ENCODE results near the gene AP2B1.

AP2B1 gene

GRCh38 chr17:35705230-35705629 is 118.1 kb downstream of the AP2B1 start:
- no peak for DNase-seq

- DNase-seq = no peak
Measured at GRCh38 chr17:35705705-35706104, 118.6 kb downstream of the AP2B1 start.

GRCh38 chr17:35708149-35708548 is 121.0 kb downstream of the AP2B1 start:
- peak; percentile 52 for DNase-seq

GRCh38 chr17:35708951-35709350 is 121.8 kb downstream of the AP2B1 start:
- peak; percentile 77 for DNase-seq

GRCh38 chr17:35709874-35710273 is 122.8 kb downstream of the AP2B1 start:
- no peak for DNase-seq

- DNase-seq = no peak
Measured at GRCh38 chr17:35710950-35711349, 123.8 kb downstream of the AP2B1 start.

- DNase-seq = no peak
Measured at GRCh38 chr17:35713069-35713728, 126.1 kb downstream of the AP2B1 start.

- no peak for DNase-seq
Measured at GRCh38 chr17:35714988-35715387, 127.9 kb downstream of the AP2B1 start.

- DNase-seq = no peak
Measured at GRCh38 chr17:35715416-35715815, 128.3 kb downstream of the AP2B1 start.

GRCh38 chr17:35716173-35716572 is 129.1 kb downstream of the AP2B1 start:
- DNase-seq = no peak

GRCh38 chr17:35716897-35717465 is 129.9 kb downstream of the AP2B1 start:
- no peak for DNase-seq

- DNase-seq = no peak
Measured at GRCh38 chr17:35717475-35717874, 130.4 kb downstream of the AP2B1 start.

GRCh38 chr17:35723735-35724134 is 136.6 kb downstream of the AP2B1 start:
- no peak for DNase-seq

- DNase-seq = no peak
Measured at GRCh38 chr17:35725058-35725457, 137.9 kb downstream of the AP2B1 start.

GRCh38 chr17:35725802-35726126 is 138.6 kb downstream of the AP2B1 start:
- no peak for DNase-seq

GRCh38 chr17:35726127-35726952 is 139.2 kb downstream of the AP2B1 start:
- DNase-seq = peak; percentile 82

GRCh38 chr17:35726953-35727460 is 139.9 kb downstream of the AP2B1 start:
- no peak for DNase-seq

- DNase-seq = no peak
Measured at GRCh38 chr17:35727635-35728034, 140.5 kb downstream of the AP2B1 start.

GRCh38 chr17:35728551-35728950 is 141.4 kb downstream of the AP2B1 start:
- no peak for DNase-seq

- DNase-seq = no peak
Measured at GRCh38 chr17:35729405-35729833, 142.3 kb downstream of the AP2B1 start.

GRCh38 chr17:35730400-35731005 is 143.4 kb downstream of the AP2B1 start:
- no peak for DNase-seq

GRCh38 chr17:35731239-35731916 is 144.3 kb downstream of the AP2B1 start, which contains the start of gene RASL10B:
Gene RASL10B (plus strand): TSS chr17:35731639. CDS start chr17:35735185, 3,546 bp downstream.
- peak; percentile 78 for DNase-seq
